Measurements from ENCODE around the gene NASP.

- no peak for TF ChIP-seq EZH2 (IDR thresholded peaks at IDR 0.05; ENCODE audit: borderline replicate concordance)
- no peak for TF ChIP-seq CTCF (IDR thresholded peaks at IDR 0.05; ENCODE audit: poor library complexity)
Observed at GRCh38 chr1:45643321-45643720, 59.5 kb downstream of the NASP start.

All from hepatocyte (in vitro differentiated cells).